Parietal lobe (tissue), 1 donor: ENCODE data around the gene TRMU. TPM values are rescaled to one million over a fixed set of nuclear protein-coding genes. Genes with fewer than 3 reads are reported as not detected.

Source experiments
- total RNA-seq: library from RNA; depleted of rRNA; stranded (reverse); fragments of >200 nt; gene quantifications from one replicate; pipeline ENCODE4 v1.2.3, GENCODE V29; 2014

TRMU gene, protein sequence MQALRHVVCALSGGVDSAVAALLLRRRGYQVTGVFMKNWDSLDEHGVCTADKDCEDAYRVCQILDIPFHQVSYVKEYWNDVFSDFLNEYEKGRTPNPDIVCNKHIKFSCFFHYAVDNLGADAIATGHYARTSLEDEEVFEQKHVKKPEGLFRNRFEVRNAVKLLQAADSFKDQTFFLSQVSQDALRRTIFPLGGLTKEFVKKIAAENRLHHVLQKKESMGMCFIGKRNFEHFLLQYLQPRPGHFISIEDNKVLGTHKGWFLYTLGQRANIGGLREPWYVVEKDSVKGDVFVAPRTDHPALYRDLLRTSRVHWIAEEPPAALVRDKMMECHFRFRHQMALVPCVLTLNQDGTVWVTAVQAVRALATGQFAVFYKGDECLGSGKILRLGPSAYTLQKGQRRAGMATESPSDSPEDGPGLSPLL
- total RNA-seq, result 65.4 TPM

DNA sequence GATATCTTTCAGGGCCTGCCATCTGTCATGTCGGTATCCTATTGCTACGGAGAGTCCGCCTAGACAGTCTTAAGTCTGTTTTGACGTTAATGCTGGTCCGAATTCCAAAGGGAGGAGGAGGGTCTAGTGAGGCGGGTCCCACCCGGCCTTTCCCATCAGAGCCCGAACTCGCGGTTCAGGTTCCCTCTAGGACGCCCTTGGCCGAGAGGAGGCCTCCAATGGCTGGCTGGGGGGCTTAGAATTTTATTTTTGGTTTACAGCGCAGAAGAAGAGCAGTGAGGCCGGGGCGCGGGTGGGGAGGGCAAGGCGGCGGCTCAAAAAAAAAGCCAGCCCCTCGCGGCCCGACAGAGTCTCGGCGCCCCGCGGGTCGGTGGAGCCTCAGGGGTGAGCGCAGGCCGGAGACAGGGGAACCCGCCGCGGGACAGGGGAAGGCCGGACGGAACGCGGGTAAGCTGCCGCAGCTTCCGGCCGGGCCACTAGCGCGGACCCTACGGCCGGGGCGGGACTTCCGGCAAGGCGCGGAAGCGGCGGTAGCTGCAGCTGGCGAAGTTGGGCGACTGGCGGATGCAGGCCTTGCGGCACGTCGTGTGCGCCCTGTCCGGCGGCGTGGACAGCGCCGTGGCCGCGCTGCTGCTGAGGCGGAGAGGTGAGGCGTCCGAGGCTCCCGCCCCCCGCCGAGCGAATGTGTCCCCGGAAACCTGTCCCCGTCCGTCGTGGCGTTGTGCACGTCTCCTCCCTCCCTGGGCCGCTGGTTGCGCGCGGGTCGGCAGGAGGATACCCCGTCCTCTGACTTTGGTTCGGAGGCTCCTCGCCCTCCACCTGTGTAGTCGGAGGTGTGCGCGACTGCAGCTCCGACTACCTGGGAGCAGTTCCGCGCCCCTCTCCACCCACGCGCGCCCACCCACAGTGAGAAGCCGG lies at the start of gene TRMU:
TSS of gene TRMU (plus strand) at position 514 of the 918 bp plus-strand sequence. CDS start at position 565, 51 bp downstream.

DNA sequence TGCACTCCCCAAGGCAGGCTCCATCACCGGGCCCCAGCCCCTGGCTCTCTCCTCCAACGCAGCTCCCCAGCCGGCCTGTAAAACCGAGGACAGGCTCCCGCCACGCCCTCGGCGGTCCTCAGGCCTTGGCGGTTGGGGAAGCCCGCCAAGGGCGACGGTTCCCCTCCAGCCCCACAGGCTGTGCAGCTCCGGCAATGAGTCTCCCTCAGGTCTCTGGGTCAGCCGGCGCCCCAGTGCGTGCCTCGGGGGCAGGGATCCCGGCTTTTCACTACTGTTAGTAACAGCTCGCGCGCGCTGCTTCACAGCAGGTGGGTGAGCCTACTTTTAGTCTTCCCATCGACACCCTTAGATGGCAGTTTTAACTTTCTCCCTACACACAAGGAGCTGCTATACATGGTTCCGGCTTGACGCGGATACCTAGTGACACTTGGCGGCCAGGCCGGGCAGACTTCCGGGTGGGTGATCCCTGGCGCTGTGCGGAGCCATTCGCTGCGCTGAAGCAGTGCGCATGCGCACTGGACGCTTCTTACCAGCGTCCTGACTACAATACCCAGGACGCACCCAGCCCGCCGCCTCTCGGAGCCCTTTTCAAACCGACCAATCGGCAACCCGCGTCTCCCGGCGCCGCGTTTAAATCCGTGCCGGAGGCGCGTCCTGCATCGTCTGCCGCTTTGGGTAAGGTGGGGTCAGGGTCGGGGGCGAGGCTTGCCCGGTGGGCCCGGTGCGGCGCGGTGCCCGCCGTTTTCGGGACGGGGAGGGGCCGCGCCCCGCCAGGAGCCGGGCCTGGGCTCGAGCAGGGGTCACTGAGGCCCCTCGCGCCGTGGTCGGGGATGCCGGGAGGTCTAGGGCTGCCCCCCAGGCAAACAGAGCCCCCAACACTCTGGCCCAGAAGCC lies 39.0 kb upstream of the TRMU start, which contains the start of gene GTSE1:
TSS of gene GTSE1 (plus strand) at position 614 of the 894 bp plus-strand sequence. CDS start 531 bp downstream, outside the sequence.

Other genes starting within 250 kb of the TRMU start
- gene PPARA, start 185.2 kb upstream of the TRMU start, total RNA-seq, result 9.1 TPM
- 14.1 TPM for gene CDPF1, start 85.4 kb upstream of the TRMU start, total RNA-seq
- gene PKDREJ, start 72.4 kb upstream of the TRMU start, total RNA-seq, result under 0.01 TPM
- gene TTC38, start 67.7 kb upstream of the TRMU start, total RNA-seq, result 11.9 TPM
- 3.1 TPM for gene GTSE1, start 38.8 kb upstream of the TRMU start, total RNA-seq
- gene CELSR1, start 201.9 kb downstream of the TRMU start, total RNA-seq, result 8.8 TPM